Thoracic aorta (tissue), 2 donors: ENCODE measurements around the gene NMRAL1. TPM values are rescaled to one million over a fixed set of nuclear protein-coding genes. Genes with fewer than 3 reads are reported as not detected.
A peak's percentile ranks its signal among the peaks of the same experiment; 100 is the strongest.

Source experiments
- ATAC-seq: fragments of 150-250 bp; one replicate; pipeline ENCODE4 v1.8.0; 2017; ENCODE audit warnings: low read depth; ENCODE audit not compliant: insufficient number of reproducible peaks, low FRiP score
- DNase-seq: peaks from one replicate; pipeline ENCODE4 v3.0.0-alpha.2; 2020; ENCODE audit warnings: low spot score
- H3K27ac ChIP-seq, 2 donors: fragments of 200-600 bp; sonication (generic); 1 replicate in 1 of 2; 2 replicates in 1 of 2; pipeline ENCODE4 v1.5.1; 2016; ENCODE audit warnings: mild to moderate bottlenecking in 2 of 2, moderate library complexity in 2 of 2
- H3K27me3 ChIP-seq: fragments of 200-600 bp; sonication (generic); replicated peaks from 2 replicates; pipeline ENCODE4 v1.6.0; 2016; ENCODE audit warnings: mild to moderate bottlenecking; ENCODE audit not compliant: insufficient read depth
- H3K36me3 ChIP-seq: fragments of 200-600 bp; sonication (generic); one replicate; pipeline ENCODE4 v1.5.1; 2016
- H3K4me1 ChIP-seq, 2 donors: fragments of 200-600 bp; sonication (generic); 1 replicate in 1 of 2; 2 replicates in 1 of 2; pipeline versions ENCODE4 v1.5.1 to v1.6.0; 2016; ENCODE audit warnings: low read depth in 2 of 2, mild to moderate bottlenecking in 1 of 2; ENCODE audit not compliant: control insufficient read depth in 1 of 2
- H3K4me3 ChIP-seq: fragments of 200-600 bp; sonication (generic); 2 replicates; pipeline ENCODE4 v1.5.1; 2016; ENCODE audit warnings: mild to moderate bottlenecking
- H3K9me3 ChIP-seq: fragments of 200-600 bp; sonication (generic); 2 replicates; pipeline ENCODE4 v1.5.1; 2016
- total RNA-seq, 2 donors: library from RNA; depleted of rRNA; stranded (reverse); fragments of >200 nt; gene quantifications; one replicate each; pipeline versions ENCODE4 v1.1.0 to v1.2.3, GENCODE V29; 2016
- TF ChIP-seq, protein P1 (sequence below): fragments of 200-600 bp; sonication (generic); IDR thresholded peaks from one replicate; pipeline ENCODE4 v1.5.1; 2019; ENCODE audit warnings: antibody characterized with exemption

The NMRAL1 gene
- total RNA-seq, 2 donors from 2014 or later = 22.8 to 23.3 TPM

DNA sequence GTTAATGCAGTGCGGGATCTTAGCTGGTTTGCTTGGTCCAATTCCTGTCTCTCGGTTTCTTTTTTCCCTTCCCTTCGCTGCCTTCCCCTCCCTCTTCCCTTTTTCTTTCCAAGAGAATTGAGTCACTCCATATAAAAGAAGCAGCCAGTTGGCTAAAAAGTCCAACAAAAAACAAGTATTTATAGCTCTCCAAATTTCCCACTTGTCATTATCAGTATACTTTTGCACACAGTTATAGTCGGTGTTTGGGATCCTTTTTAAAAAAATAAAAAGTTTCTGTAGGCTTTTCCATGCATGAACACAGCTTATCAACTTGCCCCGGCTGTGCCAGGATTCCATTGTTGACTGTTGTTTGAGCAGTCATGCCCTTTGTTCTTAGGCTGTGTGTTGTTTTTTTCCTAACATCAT, 26.6 kb upstream of the NMRAL1 start:
- peak overlapping the region; percentile 86 to 89 for H3K27ac ChIP-seq
- ATAC-seq = no peak
- TF ChIP-seq, protein P1, sequence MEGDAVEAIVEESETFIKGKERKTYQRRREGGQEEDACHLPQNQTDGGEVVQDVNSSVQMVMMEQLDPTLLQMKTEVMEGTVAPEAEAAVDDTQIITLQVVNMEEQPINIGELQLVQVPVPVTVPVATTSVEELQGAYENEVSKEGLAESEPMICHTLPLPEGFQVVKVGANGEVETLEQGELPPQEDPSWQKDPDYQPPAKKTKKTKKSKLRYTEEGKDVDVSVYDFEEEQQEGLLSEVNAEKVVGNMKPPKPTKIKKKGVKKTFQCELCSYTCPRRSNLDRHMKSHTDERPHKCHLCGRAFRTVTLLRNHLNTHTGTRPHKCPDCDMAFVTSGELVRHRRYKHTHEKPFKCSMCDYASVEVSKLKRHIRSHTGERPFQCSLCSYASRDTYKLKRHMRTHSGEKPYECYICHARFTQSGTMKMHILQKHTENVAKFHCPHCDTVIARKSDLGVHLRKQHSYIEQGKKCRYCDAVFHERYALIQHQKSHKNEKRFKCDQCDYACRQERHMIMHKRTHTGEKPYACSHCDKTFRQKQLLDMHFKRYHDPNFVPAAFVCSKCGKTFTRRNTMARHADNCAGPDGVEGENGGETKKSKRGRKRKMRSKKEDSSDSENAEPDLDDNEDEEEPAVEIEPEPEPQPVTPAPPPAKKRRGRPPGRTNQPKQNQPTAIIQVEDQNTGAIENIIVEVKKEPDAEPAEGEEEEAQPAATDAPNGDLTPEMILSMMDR = no peak
- peak overlapping the region; percentile 65 for H3K4me3 ChIP-seq
- no peaks in the 10 kb centered on the region for H3K9me3 ChIP-seq
- H3K36me3 ChIP-seq = no peaks in the 10 kb centered on the region
- no peaks in the 10 kb centered on the region for H3K27me3 ChIP-seq
- no peak for DNase-seq
- peaks cover 18 to 26% of the 10 kb centered on the region in 2 donors for H3K4me1 ChIP-seq

DNA sequence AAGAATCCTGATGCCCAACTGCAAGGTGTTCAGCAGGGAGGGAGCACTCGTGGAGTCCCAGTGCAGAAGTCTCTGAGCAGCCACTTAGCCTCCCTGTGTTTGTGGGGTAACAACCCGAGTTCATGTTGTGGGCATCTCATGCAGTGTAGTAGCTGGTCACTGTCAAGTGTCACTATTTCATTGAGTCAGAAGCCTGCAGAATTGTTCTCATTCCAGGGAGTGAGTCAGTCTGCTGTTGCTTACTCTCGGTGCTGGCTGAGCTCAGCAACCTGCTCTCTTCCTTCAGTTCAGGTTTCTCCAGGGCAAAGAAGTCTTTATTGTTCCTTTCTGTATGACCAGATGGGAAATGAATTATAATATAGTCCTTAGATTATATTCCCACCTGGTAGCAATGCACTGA, 25.8 kb upstream of the NMRAL1 start:
- Histone ChIP-seq H3K4me3 (peak overlapping the region; percentile 65), H3K36me3 (no peaks in the 10 kb centered on the region), H3K27me3 (no peaks in the 10 kb centered on the region), H3K27ac (peak overlapping the region; percentile 86 to 89), H3K9me3 (no peaks in the 10 kb centered on the region), H3K4me1 (peaks cover 18 to 28% of the 10 kb centered on the region in 2 donors)
- DNase-seq = no peak
- TF ChIP-seq, protein P1 = no peak
- no peak for ATAC-seq

DNA sequence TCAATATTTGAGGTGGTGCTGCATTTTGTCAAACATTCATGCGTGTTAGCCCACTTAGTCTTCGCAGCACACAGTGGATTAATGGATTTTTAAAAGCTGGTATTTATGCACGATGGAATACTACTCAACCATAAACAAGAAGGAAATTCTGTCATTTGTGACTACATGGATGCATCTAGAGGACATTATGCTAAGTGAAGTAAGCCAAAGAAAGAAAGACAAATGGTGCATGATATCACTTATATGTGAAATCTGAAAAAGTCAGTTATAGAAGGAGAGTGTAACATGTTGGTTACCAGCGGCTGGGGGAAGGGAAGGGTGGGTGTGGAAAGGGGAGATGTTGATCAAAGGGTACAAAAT, 24.8 kb upstream of the NMRAL1 start:
- no peaks in the 10 kb centered on the region for H3K9me3 ChIP-seq
- DNase-seq (no peak), ATAC-seq (no peak)
- TF ChIP-seq, protein P1 = no peak
- no peak overlapping the region for H3K27ac ChIP-seq
- H3K36me3 ChIP-seq = no peaks in the 10 kb centered on the region
- no peak overlapping the region for H3K4me3 ChIP-seq
- no peaks in the 10 kb centered on the region for H3K27me3 ChIP-seq
- H3K4me1 ChIP-seq = peaks cover 21 to 34% of the 10 kb centered on the region in 2 donors

DNA sequence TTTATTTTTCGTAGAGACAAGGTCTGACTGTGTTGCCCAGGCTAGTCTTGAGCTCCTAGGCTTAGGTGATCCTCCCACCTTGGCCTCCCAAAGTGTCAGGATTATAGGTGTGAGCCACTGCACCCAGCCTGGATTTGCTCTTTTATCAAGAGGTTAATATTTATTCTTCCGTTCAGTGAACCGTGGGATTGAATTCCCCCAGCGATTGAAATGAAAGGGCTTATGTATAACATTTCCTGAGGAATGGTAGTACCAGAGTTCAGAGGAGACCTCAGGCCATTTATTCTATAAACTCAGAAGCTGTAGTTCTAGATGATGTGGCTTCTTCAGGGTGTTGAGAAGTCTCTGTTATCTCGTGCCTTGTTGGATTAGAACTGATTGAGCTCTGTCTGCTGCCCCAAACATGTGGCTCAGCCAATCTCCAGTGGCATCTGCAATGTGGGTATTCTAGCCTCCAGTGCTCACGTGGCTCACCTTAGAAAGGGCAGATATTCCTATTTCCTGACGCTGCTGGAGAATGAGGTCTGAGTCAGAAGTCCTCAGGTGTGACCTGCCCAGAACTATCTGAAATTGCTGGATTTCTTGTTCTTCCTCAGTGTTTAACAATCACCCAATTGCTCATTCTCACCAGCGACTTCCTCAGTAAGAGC, 24.2 kb upstream of the NMRAL1 start:
- Histone ChIP-seq H3K36me3 (no peaks in the 10 kb centered on the region), H3K27ac (no peak overlapping the region), H3K4me1 (peaks cover 21 to 34% of the 10 kb centered on the region in 2 donors), H3K27me3 (no peaks in the 10 kb centered on the region), H3K4me3 (no peak overlapping the region), H3K9me3 (no peaks in the 10 kb centered on the region)
- TF ChIP-seq, protein P1 = no peak
- ATAC-seq (no peak), DNase-seq (no peak)

DNA sequence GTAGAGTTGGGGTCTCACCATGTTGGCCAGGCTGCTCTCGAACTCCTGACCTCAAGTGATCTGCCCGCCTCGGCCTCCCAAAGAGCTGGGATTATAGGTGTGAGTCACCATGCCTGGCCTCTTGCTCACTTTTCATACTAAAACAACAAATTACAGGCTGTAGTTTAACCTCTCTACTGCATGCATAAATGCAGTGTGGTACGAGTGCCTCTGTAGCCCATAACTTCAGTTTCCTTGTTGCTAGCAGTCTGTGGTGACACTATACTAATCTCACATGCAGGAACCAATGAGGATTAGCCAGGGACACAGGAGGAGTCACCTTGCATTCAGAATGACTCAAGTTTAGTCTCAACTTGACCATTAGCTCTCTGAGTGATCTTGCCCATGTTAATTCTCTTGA, 21.9 kb upstream of the NMRAL1 start:
- ATAC-seq = no peak
- H3K4me3 ChIP-seq = no peak overlapping the region
- TF ChIP-seq, protein P1 = no peak
- H3K4me1 ChIP-seq = peaks cover 15 to 23% of the 10 kb centered on the region in 2 donors
- H3K9me3 ChIP-seq = no peaks in the 10 kb centered on the region
- no peaks in the 10 kb centered on the region for H3K36me3 ChIP-seq
- H3K27ac ChIP-seq = no peak overlapping the region
- DNase-seq = no peak
- no peaks in the 10 kb centered on the region for H3K27me3 ChIP-seq
